ENCODE results near the gene FUBP1. TPM values are rescaled to one million over a fixed set of nuclear protein-coding genes. Genes with fewer than 3 reads are reported as not detected.
A peak's percentile ranks its signal among the peaks of the same experiment; 100 is the strongest.

The FUBP1 gene
- total RNA-seq, 1 donor from 2014 or later = 128 TPM

GRCh38 chr1:77905603-77906002 lies 73.3 kb downstream of the FUBP1 start:
- H3K27ac Mint-ChIP-seq (ENCODE audit: unreplicated experiment) = no peak overlapping the region
- DNase-seq (ENCODE audit: low read depth) (no peak), FAIRE-seq (no peak)
- H3K27me3 ChIP-seq (ENCODE audit: insufficient read depth, low read length) = no peaks in the 10 kb centered on the region
- peaks cover 12% of the 10 kb centered on the region for H3K36me3 Mint-ChIP-seq (ENCODE audit: low read depth, unreplicated experiment)
- no peak overlapping the region for H3K27ac ChIP-seq (ENCODE audit: low read depth, low read length)
- no peak overlapping the region for H3K4me3 ChIP-seq (ENCODE audit: insufficient read depth, low read depth, low read length)
- peaks cover 97% of the 10 kb centered on the region for H3K79me2 ChIP-seq (ENCODE audit: insufficient read depth, low read length)
- H3K36me3 ChIP-seq (ENCODE audit: insufficient read depth, low read length) = peaks cover 4% of the 10 kb centered on the region
- H3K9ac ChIP-seq (ENCODE audit: low read length) = no peak overlapping the region
- no peaks in the 10 kb centered on the region for H3K9me3 Mint-ChIP-seq (ENCODE audit: unreplicated experiment)
- no peaks in the 10 kb centered on the region for H3K9me3 ChIP-seq (ENCODE audit: insufficient read depth, low read depth, low read length)
- H3K27me3 Mint-ChIP-seq (ENCODE audit: low read depth, unreplicated experiment) = no peaks in the 10 kb centered on the region
- H3K4me1 Mint-ChIP-seq (ENCODE audit: low read depth, unreplicated experiment) = peaks cover 6% of the 10 kb centered on the region
- H2AFZ ChIP-seq (ENCODE audit: low read depth, low read length) = no peak overlapping the region
- no peak for TF ChIP-seq EZH2 (IDR thresholded peaks at IDR 0.05; ENCODE audit: insufficient read depth, low read length)
- TF ChIP-seq, protein P1, sequence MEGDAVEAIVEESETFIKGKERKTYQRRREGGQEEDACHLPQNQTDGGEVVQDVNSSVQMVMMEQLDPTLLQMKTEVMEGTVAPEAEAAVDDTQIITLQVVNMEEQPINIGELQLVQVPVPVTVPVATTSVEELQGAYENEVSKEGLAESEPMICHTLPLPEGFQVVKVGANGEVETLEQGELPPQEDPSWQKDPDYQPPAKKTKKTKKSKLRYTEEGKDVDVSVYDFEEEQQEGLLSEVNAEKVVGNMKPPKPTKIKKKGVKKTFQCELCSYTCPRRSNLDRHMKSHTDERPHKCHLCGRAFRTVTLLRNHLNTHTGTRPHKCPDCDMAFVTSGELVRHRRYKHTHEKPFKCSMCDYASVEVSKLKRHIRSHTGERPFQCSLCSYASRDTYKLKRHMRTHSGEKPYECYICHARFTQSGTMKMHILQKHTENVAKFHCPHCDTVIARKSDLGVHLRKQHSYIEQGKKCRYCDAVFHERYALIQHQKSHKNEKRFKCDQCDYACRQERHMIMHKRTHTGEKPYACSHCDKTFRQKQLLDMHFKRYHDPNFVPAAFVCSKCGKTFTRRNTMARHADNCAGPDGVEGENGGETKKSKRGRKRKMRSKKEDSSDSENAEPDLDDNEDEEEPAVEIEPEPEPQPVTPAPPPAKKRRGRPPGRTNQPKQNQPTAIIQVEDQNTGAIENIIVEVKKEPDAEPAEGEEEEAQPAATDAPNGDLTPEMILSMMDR (IDR thresholded peaks at IDR 0.05; ENCODE audit: insufficient read depth, low read depth, low read length) = no peak
- no peak overlapping the region for H3K4me2 ChIP-seq (ENCODE audit: low read length)
- H3K4me1 ChIP-seq (ENCODE audit: insufficient read depth, low read length) = peaks cover 4% of the 10 kb centered on the region
- peaks cover 65% of the 10 kb centered on the region for H4K20me1 ChIP-seq (ENCODE audit: insufficient read depth, low read length)
- no peak overlapping the region for H3K4me3 Mint-ChIP-seq (ENCODE audit: unreplicated experiment)

DNA sequence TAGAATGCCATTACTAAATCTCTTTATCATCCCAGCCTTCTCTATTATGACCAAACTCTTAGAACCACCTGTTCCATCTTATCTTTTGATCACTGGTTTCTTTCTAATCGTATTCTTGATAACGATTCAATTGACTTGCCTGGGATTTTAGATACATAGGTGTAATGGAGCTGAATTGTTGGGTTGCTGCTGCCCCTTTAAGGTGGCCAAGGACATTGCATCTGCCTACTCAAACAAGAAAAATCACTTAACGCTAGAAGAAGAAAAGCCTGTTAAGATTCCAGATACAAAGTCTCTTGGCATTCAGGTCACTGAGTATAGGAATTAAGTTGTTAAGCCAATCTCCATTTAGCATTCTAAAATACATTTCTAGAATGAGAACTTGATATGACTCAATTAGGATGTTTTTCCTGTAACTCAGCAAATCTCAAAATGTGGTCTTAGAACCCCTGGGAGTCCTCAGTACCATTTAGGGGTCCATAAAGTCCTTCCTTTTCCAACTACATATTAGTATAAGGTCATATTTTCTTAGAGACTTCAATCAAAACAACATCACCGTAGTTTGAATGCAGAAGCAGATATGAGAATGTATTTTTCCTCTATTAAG lies 78.1 kb downstream of the FUBP1 start:
- Histone ChIP-seq H3K4me1 (ENCODE audit: insufficient read depth, low read length) (peaks cover 10% of the 10 kb centered on the region), H3K27ac (ENCODE audit: low read depth, low read length) (no peak overlapping the region), H3K9ac (ENCODE audit: low read length) (no peak overlapping the region), H4K20me1 (ENCODE audit: insufficient read depth, low read length) (peaks cover 58% of the 10 kb centered on the region), H3K4me3 (ENCODE audit: insufficient read depth, low read depth, low read length) (no peak overlapping the region), H2AFZ (ENCODE audit: low read depth, low read length) (no peak overlapping the region), H3K9me3 (ENCODE audit: insufficient read depth, low read depth, low read length) (no peaks in the 10 kb centered on the region), H3K4me2 (ENCODE audit: low read length) (peak overlapping the region; percentile 19), H3K79me2 (ENCODE audit: insufficient read depth, low read length) (peaks cover 70% of the 10 kb centered on the region), H3K27me3 (ENCODE audit: insufficient read depth, low read length) (no peaks in the 10 kb centered on the region), H3K36me3 (ENCODE audit: insufficient read depth, low read length) (no peaks in the 10 kb centered on the region)
- FAIRE-seq (peak; percentile 62), DNase-seq (ENCODE audit: low read depth) (peak; percentile 49)
- Mint-ChIP-seq H3K27me3 (ENCODE audit: low read depth, unreplicated experiment) (no peaks in the 10 kb centered on the region), H3K4me3 (ENCODE audit: unreplicated experiment) (no peak overlapping the region), H3K9me3 (ENCODE audit: unreplicated experiment) (peaks cover 2% of the 10 kb centered on the region), H3K36me3 (ENCODE audit: low read depth, unreplicated experiment) (peaks cover 13% of the 10 kb centered on the region), H3K4me1 (ENCODE audit: low read depth, unreplicated experiment) (peaks cover 10% of the 10 kb centered on the region), H3K27ac (ENCODE audit: unreplicated experiment) (no peak overlapping the region)
- no peak for TF ChIP-seq EZH2 (IDR thresholded peaks at IDR 0.05; ENCODE audit: insufficient read depth, low read length)
- TF ChIP-seq, protein P1 (IDR thresholded peaks at IDR 0.05; ENCODE audit: insufficient read depth, low read depth, low read length) = peak; percentile 67

DNA sequence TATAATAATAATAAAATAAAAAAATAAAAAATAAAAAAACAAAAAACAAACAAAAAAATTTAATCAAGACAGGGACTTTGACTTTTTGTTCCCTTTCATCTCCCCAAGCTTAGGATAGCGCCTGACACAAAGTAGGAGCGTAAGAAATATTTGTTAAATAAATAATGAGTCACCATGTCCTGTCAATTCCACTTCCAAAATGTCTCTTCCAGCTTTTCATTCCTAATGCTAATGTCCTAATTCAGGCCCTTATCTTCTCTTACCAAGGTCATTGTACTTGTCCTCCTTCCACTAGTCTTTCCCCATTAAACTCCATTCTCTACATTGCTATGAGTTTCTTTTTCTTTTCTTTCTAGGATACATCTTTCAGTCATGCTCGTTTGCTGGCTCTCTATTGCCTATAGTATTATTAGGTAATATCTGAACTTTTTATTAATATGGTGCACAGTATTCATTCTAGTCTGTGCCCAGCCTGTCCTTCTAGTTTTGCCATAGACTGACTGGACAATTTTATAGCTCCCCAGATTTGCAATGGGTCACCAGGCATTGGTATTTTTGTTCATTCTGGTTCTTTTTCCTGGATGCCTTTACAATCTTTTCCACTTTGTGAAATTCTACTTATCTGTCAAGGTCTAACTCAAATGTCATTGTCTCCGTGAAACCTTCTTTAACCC lies 79.1 kb downstream of the FUBP1 start:
- Histone ChIP-seq H2AFZ (ENCODE audit: low read depth, low read length) (no peak overlapping the region), H3K9me3 (ENCODE audit: insufficient read depth, low read depth, low read length) (no peaks in the 10 kb centered on the region), H3K4me2 (ENCODE audit: low read length) (peak overlapping the region; percentile 34), H3K79me2 (ENCODE audit: insufficient read depth, low read length) (peaks cover 70% of the 10 kb centered on the region), H3K27me3 (ENCODE audit: insufficient read depth, low read length) (no peaks in the 10 kb centered on the region), H3K27ac (ENCODE audit: low read depth, low read length) (no peak overlapping the region), H3K4me3 (ENCODE audit: insufficient read depth, low read depth, low read length) (no peak overlapping the region), H3K9ac (ENCODE audit: low read length) (no peak overlapping the region), H4K20me1 (ENCODE audit: insufficient read depth, low read length) (peaks cover 54% of the 10 kb centered on the region), H3K4me1 (ENCODE audit: insufficient read depth, low read length) (peaks cover 10% of the 10 kb centered on the region), H3K36me3 (ENCODE audit: insufficient read depth, low read length) (no peaks in the 10 kb centered on the region)
- Mint-ChIP-seq H3K4me3 (ENCODE audit: unreplicated experiment) (no peak overlapping the region), H3K36me3 (ENCODE audit: low read depth, unreplicated experiment) (peaks cover 13% of the 10 kb centered on the region), H3K9me3 (ENCODE audit: unreplicated experiment) (peaks cover 2% of the 10 kb centered on the region), H3K27ac (ENCODE audit: unreplicated experiment) (no peak overlapping the region), H3K4me1 (ENCODE audit: low read depth, unreplicated experiment) (peaks cover 10% of the 10 kb centered on the region), H3K27me3 (ENCODE audit: low read depth, unreplicated experiment) (no peaks in the 10 kb centered on the region)
- no peak for TF ChIP-seq EZH2 (IDR thresholded peaks at IDR 0.05; ENCODE audit: insufficient read depth, low read length)
- TF ChIP-seq, protein P1 (IDR thresholded peaks at IDR 0.05; ENCODE audit: insufficient read depth, low read depth, low read length) = no peak
- FAIRE-seq (no peak), DNase-seq (ENCODE audit: low read depth) (peak; percentile 15)
